Measurements from ENCODE around the gene PUM2. TPM values are rescaled to one million over a fixed set of nuclear protein-coding genes. Genes with fewer than 3 reads are reported as not detected.

The PUM2 gene
- total and polyA plus RNA-seq, 5 donors from 2014 or later, result 15.1 to 131 (median 19.5) TPM

GRCh38 chr2:20313659-20314058 lies 37.0 kb downstream of the PUM2 start:
- Mint-ChIP-seq H3K27me3 (no peaks in the 10 kb centered on the region), H3K36me3 (peaks cover 42% of the 10 kb centered on the region), H3K9me3 (no peaks in the 10 kb centered on the region), H3K4me3 (no peak overlapping the region), H3K4me1 (peaks cover 13 to 55% (median 42%) of the 10 kb centered on the region in 4 donors), H3K27ac (peak overlapping the region; percentile 35 to 60 (median 58))
- Histone ChIP-seq H3K9me3 (ENCODE audit: control insufficient read depth in 2 of 2, low read length in 2 of 2) (no peaks in the 10 kb centered on the region), H3K27ac (ENCODE audit: insufficient read depth, low read length, poor library complexity, severe bottlenecking) (no peak overlapping the region), H3K4me1 (ENCODE audit: control insufficient read depth, insufficient read depth, low read length, poor library complexity, severe bottlenecking) (peaks cover 17% of the 10 kb centered on the region), H3K27me3 (ENCODE audit: control insufficient read depth, insufficient read depth, low read length) (no peaks in the 10 kb centered on the region), H3K36me3 (ENCODE audit: control insufficient read depth, insufficient read depth, low read length) (peaks cover 86% of the 10 kb centered on the region), H3K4me3 (ENCODE audit: low read depth, low read length) (no peak overlapping the region)
- DNase-seq (no peak), ATAC-seq (ENCODE audit: low read depth in 2 of 2) (no peak)

DNA sequence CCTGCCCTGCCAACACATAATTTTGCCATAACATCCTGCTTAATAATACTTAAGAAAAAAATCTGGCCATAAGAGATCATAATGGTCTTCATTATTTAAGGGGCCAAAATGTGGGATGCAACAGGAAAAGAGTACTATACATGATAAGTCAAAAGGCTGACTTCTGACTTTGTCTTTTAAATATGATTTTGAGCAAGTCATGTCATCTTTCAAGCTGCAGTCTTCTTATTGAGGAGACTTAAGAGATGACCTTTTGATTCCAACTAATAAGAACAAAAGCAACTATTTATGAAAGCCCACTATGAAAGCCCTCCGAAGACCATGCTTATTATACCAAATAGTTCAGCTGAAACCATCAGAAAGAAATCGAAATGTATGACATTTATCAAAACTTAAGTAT lies 41.6 kb downstream of the PUM2 start:
- Mint-ChIP-seq H3K9me3 (no peaks in the 10 kb centered on the region), H3K27ac (peak overlapping the region in 2 of 3 donors; percentile 6 to 29), H3K4me1 (peaks cover 15 to 33% (median 28%) of the 10 kb centered on the region in 4 donors), H3K27me3 (no peaks in the 10 kb centered on the region), H3K4me3 (no peak overlapping the region), H3K36me3 (peaks cover 35% of the 10 kb centered on the region)
- H3K4me1 ChIP-seq (ENCODE audit: control insufficient read depth, insufficient read depth, low read length, poor library complexity, severe bottlenecking), result peaks cover 4% of the 10 kb centered on the region
- H3K9me3 ChIP-seq (ENCODE audit: control insufficient read depth in 2 of 2, low read length in 2 of 2), result no peaks in the 10 kb centered on the region
- no peak overlapping the region for H3K27ac ChIP-seq (ENCODE audit: insufficient read depth, low read length, poor library complexity, severe bottlenecking)
- DNase-seq (no peak), ATAC-seq (ENCODE audit: low read depth in 2 of 2) (no peak)
- no peaks in the 10 kb centered on the region for H3K27me3 ChIP-seq (ENCODE audit: control insufficient read depth, insufficient read depth, low read length)
- H3K4me3 ChIP-seq (ENCODE audit: low read depth, low read length), result no peak overlapping the region
- H3K36me3 ChIP-seq (ENCODE audit: control insufficient read depth, insufficient read depth, low read length), result peaks cover 87% of the 10 kb centered on the region

GRCh38 chr2:20307311-20307710 lies 43.3 kb downstream of the PUM2 start:
- Mint-ChIP-seq H3K4me1 (peaks cover 22 to 36% (median 29%) of the 10 kb centered on the region in 4 donors), H3K4me3 (no peak overlapping the region), H3K27ac (no peak overlapping the region), H3K27me3 (no peaks in the 10 kb centered on the region), H3K36me3 (peaks cover 44% of the 10 kb centered on the region), H3K9me3 (no peaks in the 10 kb centered on the region)
- ATAC-seq (ENCODE audit: low read depth in 2 of 2) (no peak), DNase-seq (no peak)
- Histone ChIP-seq H3K36me3 (ENCODE audit: control insufficient read depth, insufficient read depth, low read length) (peaks cover 94% of the 10 kb centered on the region), H3K27ac (ENCODE audit: insufficient read depth, low read length, poor library complexity, severe bottlenecking) (no peak overlapping the region), H3K27me3 (ENCODE audit: control insufficient read depth, insufficient read depth, low read length) (no peaks in the 10 kb centered on the region), H3K4me1 (ENCODE audit: control insufficient read depth, insufficient read depth, low read length, poor library complexity, severe bottlenecking) (peaks cover 4% of the 10 kb centered on the region), H3K4me3 (ENCODE audit: low read depth, low read length) (no peak overlapping the region), H3K9me3 (ENCODE audit: control insufficient read depth in 2 of 2, low read length in 2 of 2) (no peaks in the 10 kb centered on the region)

DNA sequence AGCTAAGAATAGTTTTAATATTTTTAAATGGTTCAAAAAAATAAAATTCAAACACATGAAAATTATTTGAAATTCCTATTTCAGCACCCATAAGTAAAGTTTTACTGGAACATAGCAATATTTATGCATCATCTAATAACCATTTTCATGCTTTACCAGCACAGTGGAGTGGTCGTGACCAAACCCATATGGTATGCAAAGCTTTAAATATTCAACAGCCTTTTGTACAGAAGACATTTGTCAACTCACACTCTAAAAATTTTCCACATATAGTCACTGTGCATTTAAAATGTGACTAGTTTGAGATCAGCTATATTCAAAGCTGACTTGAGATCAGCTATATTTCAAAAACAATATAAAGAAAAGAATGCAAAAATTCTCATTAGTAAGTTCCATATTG lies 46.2 kb downstream of the PUM2 start:
- no peaks in the 10 kb centered on the region for H3K9me3 Mint-ChIP-seq
- H3K27ac Mint-ChIP-seq, result no peak overlapping the region
- no peaks in the 10 kb centered on the region for H3K27me3 Mint-ChIP-seq
- Histone ChIP-seq H3K4me1 (ENCODE audit: control insufficient read depth, insufficient read depth, low read length, poor library complexity, severe bottlenecking) (peaks cover 4% of the 10 kb centered on the region), H3K27ac (ENCODE audit: insufficient read depth, low read length, poor library complexity, severe bottlenecking) (no peak overlapping the region), H3K36me3 (ENCODE audit: control insufficient read depth, insufficient read depth, low read length) (peaks cover 89% of the 10 kb centered on the region), H3K27me3 (ENCODE audit: control insufficient read depth, insufficient read depth, low read length) (no peaks in the 10 kb centered on the region), H3K4me3 (ENCODE audit: low read depth, low read length) (no peak overlapping the region), H3K9me3 (ENCODE audit: control insufficient read depth in 2 of 2, low read length in 2 of 2) (no peaks in the 10 kb centered on the region)
- DNase-seq (no peak), ATAC-seq (ENCODE audit: low read depth in 2 of 2) (no peak)
- no peak overlapping the region for H3K4me3 Mint-ChIP-seq
- H3K4me1 Mint-ChIP-seq, result peaks cover 24 to 37% (median 33%) of the 10 kb centered on the region in 4 donors
- peaks cover 47% of the 10 kb centered on the region for H3K36me3 Mint-ChIP-seq

- H3K9me3 Mint-ChIP-seq, result no peaks in the 10 kb centered on the region
- Histone ChIP-seq H3K4me3 (ENCODE audit: low read depth, low read length) (no peak overlapping the region), H3K27ac (ENCODE audit: insufficient read depth, low read length, poor library complexity, severe bottlenecking) (no peak overlapping the region), H3K4me1 (ENCODE audit: control insufficient read depth, insufficient read depth, low read length, poor library complexity, severe bottlenecking) (peaks cover 4% of the 10 kb centered on the region), H3K9me3 (ENCODE audit: control insufficient read depth in 2 of 2, low read length in 2 of 2) (no peaks in the 10 kb centered on the region), H3K36me3 (ENCODE audit: control insufficient read depth, insufficient read depth, low read length) (peaks cover 84% of the 10 kb centered on the region), H3K27me3 (ENCODE audit: control insufficient read depth, insufficient read depth, low read length) (no peaks in the 10 kb centered on the region)
- H3K4me3 Mint-ChIP-seq, result no peak overlapping the region
- peak overlapping the region in 1 of 3 donors; percentile 52 for H3K27ac Mint-ChIP-seq
- H3K36me3 Mint-ChIP-seq, result peaks cover 45% of the 10 kb centered on the region
- peaks cover 21 to 37% (median 32%) of the 10 kb centered on the region in 4 donors for H3K4me1 Mint-ChIP-seq
- ATAC-seq (ENCODE audit: low read depth in 2 of 2) (no peak), DNase-seq (no peak)
- no peaks in the 10 kb centered on the region for H3K27me3 Mint-ChIP-seq
Observed at GRCh38 chr2:20303966-20304365, 46.7 kb downstream of the PUM2 start.

- no peaks in the 10 kb centered on the region for H3K9me3 ChIP-seq (ENCODE audit: control insufficient read depth in 2 of 2, low read length in 2 of 2)
- no peak overlapping the region for H3K4me3 ChIP-seq (ENCODE audit: low read depth, low read length)
- H3K27me3 Mint-ChIP-seq, result no peaks in the 10 kb centered on the region
- ATAC-seq (ENCODE audit: low read depth in 2 of 2) (no peak), DNase-seq (no peak)
- H3K36me3 Mint-ChIP-seq, result peaks cover 46% of the 10 kb centered on the region
- H3K4me1 ChIP-seq (ENCODE audit: control insufficient read depth, insufficient read depth, low read length, poor library complexity, severe bottlenecking), result no peaks in the 10 kb centered on the region
- no peak overlapping the region for H3K4me3 Mint-ChIP-seq
- no peak overlapping the region for H3K27ac ChIP-seq (ENCODE audit: insufficient read depth, low read length, poor library complexity, severe bottlenecking)
- H3K4me1 Mint-ChIP-seq, result peaks cover 23 to 43% (median 34%) of the 10 kb centered on the region in 4 donors
- no peaks in the 10 kb centered on the region for H3K9me3 Mint-ChIP-seq
- no peak overlapping the region for H3K27ac Mint-ChIP-seq
- H3K27me3 ChIP-seq (ENCODE audit: control insufficient read depth, insufficient read depth, low read length), result no peaks in the 10 kb centered on the region
- H3K36me3 ChIP-seq (ENCODE audit: control insufficient read depth, insufficient read depth, low read length), result peaks cover 77% of the 10 kb centered on the region
Observed at GRCh38 chr2:20302019-20302418, 48.6 kb downstream of the PUM2 start.

GRCh38 chr2:20300656-20301055 lies 50.0 kb downstream of the PUM2 start:
- Mint-ChIP-seq H3K27me3 (no peaks in the 10 kb centered on the region), H3K4me3 (no peak overlapping the region), H3K27ac (no peak overlapping the region), H3K9me3 (no peaks in the 10 kb centered on the region), H3K36me3 (peaks cover 47% of the 10 kb centered on the region), H3K4me1 (peaks cover 23 to 47% (median 34%) of the 10 kb centered on the region in 4 donors)
- Histone ChIP-seq H3K27ac (ENCODE audit: insufficient read depth, low read length, poor library complexity, severe bottlenecking) (no peak overlapping the region), H3K4me1 (ENCODE audit: control insufficient read depth, insufficient read depth, low read length, poor library complexity, severe bottlenecking) (no peaks in the 10 kb centered on the region), H3K36me3 (ENCODE audit: control insufficient read depth, insufficient read depth, low read length) (peaks cover 76% of the 10 kb centered on the region), H3K27me3 (ENCODE audit: control insufficient read depth, insufficient read depth, low read length) (no peaks in the 10 kb centered on the region), H3K4me3 (ENCODE audit: low read depth, low read length) (no peak overlapping the region), H3K9me3 (ENCODE audit: control insufficient read depth in 2 of 2, low read length in 2 of 2) (no peaks in the 10 kb centered on the region)
- no peak for ATAC-seq (ENCODE audit: low read depth in 2 of 2)
- DNase-seq, result no peak

DNA sequence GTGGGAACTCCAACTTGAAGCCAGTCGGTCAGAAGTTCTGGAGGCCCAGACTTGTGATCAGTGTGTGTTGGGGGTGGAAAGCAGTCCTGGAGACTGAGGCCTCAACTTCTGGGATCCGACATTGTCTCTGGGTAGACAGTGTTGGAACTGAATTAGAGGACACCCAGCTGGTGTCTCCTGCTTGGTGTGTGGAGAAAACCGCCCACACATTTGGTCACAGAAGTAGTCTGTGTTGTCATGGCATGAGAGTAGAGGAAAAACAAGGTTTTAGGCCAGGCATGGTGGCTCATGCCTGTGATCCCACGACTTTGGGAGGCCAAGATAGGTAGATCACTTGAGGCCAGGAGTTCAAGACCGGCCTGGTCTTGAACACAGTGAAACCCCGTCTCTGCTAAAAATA lies 51.5 kb downstream of the PUM2 start:
- H3K4me3 ChIP-seq (ENCODE audit: low read depth, low read length), result no peak overlapping the region
- no peak overlapping the region for H3K27ac ChIP-seq (ENCODE audit: insufficient read depth, low read length, poor library complexity, severe bottlenecking)
- Mint-ChIP-seq H3K9me3 (no peaks in the 10 kb centered on the region), H3K36me3 (peaks cover 46% of the 10 kb centered on the region), H3K4me1 (peaks cover 23 to 51% (median 33%) of the 10 kb centered on the region in 4 donors), H3K4me3 (no peak overlapping the region), H3K27ac (peak overlapping the region in 2 of 3 donors; percentile 12 to 54), H3K27me3 (no peaks in the 10 kb centered on the region)
- no peak for ATAC-seq (ENCODE audit: low read depth in 2 of 2)
- no peaks in the 10 kb centered on the region for H3K4me1 ChIP-seq (ENCODE audit: control insufficient read depth, insufficient read depth, low read length, poor library complexity, severe bottlenecking)
- peaks cover 74% of the 10 kb centered on the region for H3K36me3 ChIP-seq (ENCODE audit: control insufficient read depth, insufficient read depth, low read length)
- no peaks in the 10 kb centered on the region for H3K9me3 ChIP-seq (ENCODE audit: control insufficient read depth in 2 of 2, low read length in 2 of 2)
- H3K27me3 ChIP-seq (ENCODE audit: control insufficient read depth, insufficient read depth, low read length), result no peaks in the 10 kb centered on the region
- no peak for DNase-seq

Measured in CD4-positive, CD25-positive, alpha-beta regulatory T cell (primary cell).